MM.1S (cell line): ENCODE data around the gene NEDD4L.

ENCODE experiments used
- DNase-seq: peaks from one replicate; pipeline ENCODE4 v3.0.0-alpha.2; 2015
- H2AFZ ChIP-seq: fragments of 300-600 bp; sonication (generic); 2 replicates; pipeline ENCODE4 v1.6.0; 2016; ENCODE audit warnings: antibody characterized with exemption, low read length
- H3F3A ChIP-seq: fragments of 300-600 bp; sonication (generic); 2 replicates; pipeline ENCODE4 v1.6.1; 2016; ENCODE audit warnings: mild to moderate bottlenecking, antibody characterized with exemption, low read length, moderate library complexity, mixed read lengths; ENCODE audit not compliant: insufficient read depth
- H3K27ac ChIP-seq: fragments of 300-600 bp; sonication (generic); 2 replicates; pipeline ENCODE4 v1.5.1; 2016; ENCODE audit warnings: mild to moderate bottlenecking, low read length
- H3K27me3 ChIP-seq: fragments of 300-600 bp; sonication (generic); replicated peaks from 2 replicates; pipeline ENCODE4 v1.6.0; 2016; ENCODE audit warnings: low read length; ENCODE audit not compliant: insufficient read depth
- H3K36me3 ChIP-seq: fragments of 300-600 bp; sonication (generic); replicated peaks from 2 replicates; pipeline ENCODE4 v1.6.1; 2016; ENCODE audit warnings: mild to moderate bottlenecking, low read length, mixed read lengths; ENCODE audit not compliant: insufficient read depth
- H3K4me1 ChIP-seq: fragments of 300-600 bp; sonication (generic); 2 replicates; pipeline ENCODE4 v1.6.1; 2016; ENCODE audit warnings: low read length, mixed read lengths
- H3K4me2 ChIP-seq: fragments of 300-600 bp; sonication (generic); 2 replicates; pipeline ENCODE4 v1.6.0; 2016; ENCODE audit warnings: low read depth, low read length
- H3K4me3 ChIP-seq: fragments of 300-600 bp; sonication (generic); 2 replicates; pipeline ENCODE4 v1.5.1; 2016; ENCODE audit warnings: low read length, mixed read lengths
- H3K79me2 ChIP-seq: fragments of 300-600 bp; sonication (generic); 2 replicates; pipeline ENCODE4 v1.6.1; 2016; ENCODE audit warnings: mixed run types, low read length, mixed read lengths
- H3K9ac ChIP-seq: fragments of 300-600 bp; sonication (generic); 2 replicates; pipeline ENCODE4 v1.6.1; 2016; ENCODE audit warnings: low read length, mixed read lengths
- H3K9me2 ChIP-seq: fragments of 300-600 bp; sonication (generic); replicated peaks from 2 replicates; pipeline ENCODE4 v1.6.1; 2016; ENCODE audit warnings: mild to moderate bottlenecking, low read length, mixed read lengths; ENCODE audit not compliant: insufficient read depth
- H3K9me3 ChIP-seq: fragments of 300-600 bp; sonication (generic); replicated peaks from 2 replicates; pipeline ENCODE4 v1.6.1; 2016; ENCODE audit warnings: mild to moderate bottlenecking, low read length, mixed read lengths; ENCODE audit not compliant: insufficient read depth
- H4K20me1 ChIP-seq: fragments of 300-600 bp; sonication (generic); 2 replicates; pipeline ENCODE4 v1.6.1; 2016; ENCODE audit warnings: mild to moderate bottlenecking, low read length, moderate library complexity, mixed read lengths; ENCODE audit not compliant: insufficient read depth
- EZH2 ChIP-seq: fragments of 300-600 bp; sonication (generic); optimal IDR thresholded peaks from 2 replicates; pipeline ENCODE3; 2017; ENCODE audit warnings: low read depth, mild to moderate bottlenecking, antibody characterized with exemption, low read length, mixed read lengths
- EZH2phosphoT487 ChIP-seq: fragments of 300-600 bp; sonication (generic); IDR thresholded peaks from 2 replicates; pipeline ENCODE4 v1.6.1; 2018; ENCODE audit warnings: antibody characterized with exemption, low read length
- TF ChIP-seq, protein P1 (sequence below): fragments of 300-600 bp; sonication (generic); IDR thresholded peaks from 2 replicates; pipeline ENCODE4 v1.5.1; 2016; ENCODE audit warnings: antibody characterized with exemption, low read length, mixed read lengths

Gene NEDD4L

DNA sequence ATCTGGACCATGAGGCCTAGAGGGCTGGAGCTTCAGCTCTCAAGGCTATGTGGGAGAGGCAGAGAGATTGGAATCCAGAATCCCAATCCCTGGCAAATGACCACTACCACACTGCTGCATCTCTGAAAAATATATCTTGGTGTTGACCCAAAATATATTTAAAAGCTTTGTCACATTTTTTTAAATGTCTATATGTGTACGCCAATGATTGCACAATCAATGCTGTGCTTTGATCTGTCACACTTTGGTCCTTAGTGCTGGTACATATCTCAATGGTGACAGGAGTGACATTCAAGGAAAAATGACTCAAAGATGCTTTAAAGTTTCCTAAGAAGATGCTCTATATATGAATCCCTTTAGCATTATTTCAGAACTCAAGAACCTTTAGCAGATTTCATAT lies 31.7 kb upstream of the NEDD4L start:
- Histone ChIP-seq H3K27me3 (no peaks in the 10 kb centered on the region), H3K4me2 (no peak overlapping the region), H3K9ac (no peak overlapping the region), H3K4me1 (peaks cover 12% of the 10 kb centered on the region), H3K27ac (no peak overlapping the region), H3K9me3 (no peaks in the 10 kb centered on the region), H3K9me2 (no peaks in the 10 kb centered on the region), H3K36me3 (no peaks in the 10 kb centered on the region), H3K4me3 (no peak overlapping the region), H4K20me1 (no peaks in the 10 kb centered on the region), H2AFZ (no peak overlapping the region), H3K79me2 (no peaks in the 10 kb centered on the region), H3F3A (no peaks in the 10 kb centered on the region)
- TF ChIP-seq EZH2phosphoT487 (no peak), EZH2 (no peak)
- TF ChIP-seq, protein P1, sequence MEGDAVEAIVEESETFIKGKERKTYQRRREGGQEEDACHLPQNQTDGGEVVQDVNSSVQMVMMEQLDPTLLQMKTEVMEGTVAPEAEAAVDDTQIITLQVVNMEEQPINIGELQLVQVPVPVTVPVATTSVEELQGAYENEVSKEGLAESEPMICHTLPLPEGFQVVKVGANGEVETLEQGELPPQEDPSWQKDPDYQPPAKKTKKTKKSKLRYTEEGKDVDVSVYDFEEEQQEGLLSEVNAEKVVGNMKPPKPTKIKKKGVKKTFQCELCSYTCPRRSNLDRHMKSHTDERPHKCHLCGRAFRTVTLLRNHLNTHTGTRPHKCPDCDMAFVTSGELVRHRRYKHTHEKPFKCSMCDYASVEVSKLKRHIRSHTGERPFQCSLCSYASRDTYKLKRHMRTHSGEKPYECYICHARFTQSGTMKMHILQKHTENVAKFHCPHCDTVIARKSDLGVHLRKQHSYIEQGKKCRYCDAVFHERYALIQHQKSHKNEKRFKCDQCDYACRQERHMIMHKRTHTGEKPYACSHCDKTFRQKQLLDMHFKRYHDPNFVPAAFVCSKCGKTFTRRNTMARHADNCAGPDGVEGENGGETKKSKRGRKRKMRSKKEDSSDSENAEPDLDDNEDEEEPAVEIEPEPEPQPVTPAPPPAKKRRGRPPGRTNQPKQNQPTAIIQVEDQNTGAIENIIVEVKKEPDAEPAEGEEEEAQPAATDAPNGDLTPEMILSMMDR, result no peak
- DNase-seq, result no peak

DNA sequence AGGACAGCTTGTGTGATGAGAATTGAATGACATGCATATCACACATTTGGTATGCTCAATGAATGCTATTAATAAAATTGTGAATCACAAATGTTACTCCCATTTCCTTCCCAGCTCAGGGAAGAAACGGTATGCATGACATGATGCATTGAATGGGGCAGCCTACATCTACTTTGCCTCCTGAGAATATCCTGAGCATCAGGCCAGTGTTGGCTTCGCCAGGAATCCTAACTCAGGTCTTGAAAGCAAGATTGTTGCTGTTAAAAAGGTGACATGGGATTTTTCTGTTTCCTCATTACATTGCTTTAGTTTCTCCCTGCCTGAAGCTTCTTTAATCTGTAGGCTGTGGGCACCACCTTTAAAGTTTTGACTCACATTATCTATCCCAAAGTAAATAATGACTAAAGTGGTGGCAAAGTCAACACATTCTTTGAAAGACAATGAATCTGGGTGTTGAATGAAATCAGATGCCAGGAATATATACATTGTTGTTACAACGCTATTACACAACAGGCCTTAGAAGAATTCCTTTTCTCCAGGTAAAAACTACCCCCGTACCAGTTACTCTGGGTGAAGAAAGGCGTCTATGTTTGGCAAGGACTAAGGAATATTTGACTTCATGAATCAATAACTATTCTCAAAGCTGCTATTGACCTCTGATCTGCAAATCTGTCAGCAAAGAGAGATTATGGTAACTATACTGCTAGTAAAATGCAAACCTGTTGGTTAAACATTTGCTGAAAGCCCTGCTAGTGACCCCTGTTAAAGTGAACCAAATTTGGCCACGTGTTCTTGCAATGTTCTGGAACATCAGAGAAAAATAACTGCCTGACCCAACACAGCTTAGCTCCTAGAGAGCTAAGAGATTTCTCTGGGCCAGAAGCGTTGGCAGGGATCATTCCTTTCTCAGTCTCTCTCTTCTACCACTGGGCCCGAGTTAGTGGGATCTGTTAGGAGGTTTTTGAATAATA lies 30.5 kb upstream of the NEDD4L start:
- Histone ChIP-seq H2AFZ (no peak overlapping the region), H3K9ac (no peak overlapping the region), H3K4me1 (peaks cover 12% of the 10 kb centered on the region), H3K36me3 (no peaks in the 10 kb centered on the region), H3K79me2 (no peaks in the 10 kb centered on the region), H3K27ac (no peak overlapping the region), H3K9me3 (no peaks in the 10 kb centered on the region), H3K27me3 (no peaks in the 10 kb centered on the region), H3K4me3 (no peak overlapping the region), H4K20me1 (no peaks in the 10 kb centered on the region), H3K9me2 (no peaks in the 10 kb centered on the region), H3F3A (no peaks in the 10 kb centered on the region), H3K4me2 (no peak overlapping the region)
- no peak for DNase-seq
- TF ChIP-seq EZH2 (no peak), EZH2phosphoT487 (no peak)
- TF ChIP-seq, protein P1, result no peak

DNA sequence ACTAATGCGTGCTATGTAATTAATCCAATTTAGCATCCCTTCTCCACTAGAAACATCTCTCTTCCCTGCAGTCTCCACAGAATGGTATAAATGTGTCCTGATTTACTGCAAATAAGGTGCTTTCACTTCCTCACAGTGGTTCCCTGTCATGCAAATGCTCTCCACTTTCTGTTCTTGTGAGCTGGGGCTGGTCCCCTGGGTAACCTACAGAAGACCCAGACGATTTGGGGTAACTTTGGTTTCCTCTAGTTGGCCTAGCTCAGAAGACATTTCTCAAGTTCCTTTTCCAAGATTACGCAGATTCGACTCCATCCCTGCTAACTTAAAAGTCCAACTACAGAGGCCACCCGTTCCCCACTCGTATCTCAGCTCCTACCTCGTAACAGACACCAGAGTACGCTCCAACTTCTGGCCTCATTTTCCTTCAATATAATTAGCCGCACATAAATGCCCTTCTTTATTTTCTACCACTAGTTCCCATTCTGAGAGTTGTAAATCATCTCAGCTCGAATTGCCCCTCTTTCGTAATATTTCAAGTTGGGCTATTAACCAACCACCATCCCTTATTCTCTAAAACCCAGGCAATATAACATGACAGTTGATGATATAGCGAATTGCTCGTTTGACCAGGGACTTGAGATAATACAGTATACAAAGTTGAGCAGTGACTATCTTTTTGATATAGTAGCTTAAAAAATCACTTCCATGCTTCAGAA lies 28.8 kb upstream of the NEDD4L start:
- H3K4me2 ChIP-seq, result peak overlapping the region; percentile 1; the same call in 1 of the 2 replicates
- no peaks in the 10 kb centered on the region for H3K9me3 ChIP-seq
- no peaks in the 10 kb centered on the region for H3K9me2 ChIP-seq
- no peaks in the 10 kb centered on the region for H3K36me3 ChIP-seq
- H2AFZ ChIP-seq, result no peak overlapping the region
- H3K79me2 ChIP-seq, result no peaks in the 10 kb centered on the region
- no peak overlapping the region for H3K9ac ChIP-seq
- peaks cover 12% of the 10 kb centered on the region for H3K4me1 ChIP-seq
- peak; percentile 32 for DNase-seq
- no peaks in the 10 kb centered on the region for H4K20me1 ChIP-seq
- H3K27ac ChIP-seq, result no peak overlapping the region
- H3K4me3 ChIP-seq, result no peak overlapping the region
- no peaks in the 10 kb centered on the region for H3F3A ChIP-seq
- H3K27me3 ChIP-seq, result no peaks in the 10 kb centered on the region
- no peak for TF ChIP-seq EZH2phosphoT487
- TF ChIP-seq, protein P1, result no peak
- no peak for TF ChIP-seq EZH2
